HK-2 (cell line): ENCODE data around the gene PDE1C.

Source experiments
- DNase-seq: peaks from one replicate; pipeline ENCODE4 v3.0.0-alpha.2; 2018; ENCODE audit not compliant: unreplicated experiment

Gene PDE1C

DNA sequence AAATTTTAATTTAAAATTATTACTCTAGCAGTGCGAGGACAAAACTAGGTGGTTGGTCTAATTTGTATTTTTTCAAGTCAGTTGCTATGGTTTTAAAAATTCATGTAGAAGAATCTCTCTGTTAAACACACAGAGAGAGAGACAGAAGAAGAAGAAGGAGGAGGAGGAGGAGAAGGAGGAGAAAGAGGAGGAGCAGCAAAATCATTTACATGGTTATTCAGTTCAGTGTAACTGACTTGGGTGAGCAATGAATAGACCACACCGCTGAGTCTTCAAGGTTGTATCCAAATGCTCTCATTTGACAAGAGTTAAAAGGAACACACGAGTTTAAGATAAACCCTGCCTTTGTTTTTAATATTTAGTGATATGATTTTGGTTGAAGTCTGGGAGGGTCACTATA, 131.1 kb downstream of the PDE1C start:
- DNase-seq: no peak

DNA sequence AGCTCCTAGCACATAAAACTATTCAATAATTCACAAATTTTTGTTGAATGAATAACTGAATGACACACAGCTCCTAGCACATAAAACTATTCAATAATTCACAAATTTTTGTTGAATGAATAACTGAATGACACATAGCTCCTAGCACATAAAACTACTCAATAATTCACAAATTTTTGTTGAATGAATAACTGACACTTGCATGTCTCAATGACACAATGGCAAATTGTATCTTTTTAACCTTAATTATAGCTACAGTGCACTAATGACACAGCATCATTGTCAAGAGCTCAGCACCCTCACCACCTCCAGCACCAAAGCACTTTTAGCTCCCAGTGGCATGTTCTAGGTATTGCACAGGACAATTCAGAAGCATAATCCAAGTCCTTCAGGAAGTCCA, 131.6 kb downstream of the PDE1C start:
- DNase-seq: no peak

DNA sequence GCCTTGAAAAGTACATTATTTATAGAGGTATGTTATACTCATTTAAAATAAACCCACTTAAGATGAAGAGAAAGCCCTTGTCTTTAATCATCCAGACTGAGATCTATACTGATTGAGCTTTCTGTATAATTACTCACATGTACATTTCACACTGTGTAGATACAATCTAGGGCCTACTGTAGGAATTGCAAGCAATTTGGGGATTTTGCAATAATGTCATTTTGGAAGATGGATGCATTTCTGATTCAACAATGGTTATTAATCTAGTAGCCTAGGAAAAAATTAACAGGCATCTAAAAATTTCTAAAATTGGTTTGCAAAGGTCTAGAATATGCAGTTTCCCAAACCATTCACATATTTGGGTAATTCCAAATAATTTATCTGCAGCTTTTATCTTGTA, 132.2 kb downstream of the PDE1C start:
- no peak for DNase-seq

DNA sequence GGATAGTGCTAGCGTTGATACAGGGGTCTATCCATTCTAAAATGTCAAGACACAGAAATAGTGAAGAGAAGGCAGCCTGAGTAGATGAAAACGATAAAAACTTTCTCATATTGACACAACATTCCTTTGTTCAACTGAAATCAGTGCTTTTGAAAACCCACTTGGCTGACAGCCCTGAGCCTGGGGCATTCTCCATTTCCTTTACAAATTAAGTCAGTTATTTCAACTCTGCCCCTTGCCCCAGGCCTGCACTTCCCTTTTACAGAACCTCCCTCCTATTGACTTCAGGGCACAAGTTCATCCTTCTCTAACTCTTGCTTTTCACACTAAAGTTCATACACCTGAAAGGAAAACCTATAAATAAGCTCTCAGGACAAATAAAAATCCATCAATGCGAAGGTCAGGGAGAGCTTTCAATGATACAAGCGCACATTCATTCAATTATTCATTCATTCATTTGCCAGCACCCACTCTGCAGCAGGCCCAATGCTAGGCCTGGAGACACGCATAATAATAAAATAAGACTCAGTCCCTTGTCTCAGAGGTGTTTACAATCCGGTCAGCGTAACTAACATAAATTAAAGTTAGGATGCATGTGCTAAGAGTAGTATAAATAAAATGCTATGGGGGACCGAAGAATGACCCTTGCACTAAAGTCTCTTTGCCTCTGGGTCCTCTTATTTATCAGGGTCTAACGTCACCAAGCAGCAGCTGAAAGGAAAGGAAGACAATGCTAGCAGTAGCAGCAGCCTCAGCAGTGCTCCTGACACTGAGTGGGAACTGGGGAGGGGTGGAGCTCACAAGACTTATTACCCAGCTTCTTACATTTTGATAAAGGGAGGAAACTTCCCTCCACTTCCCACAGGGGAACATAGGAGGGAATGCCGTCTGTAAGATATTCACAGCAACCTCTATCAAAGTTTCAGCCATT, 134.8 kb downstream of the PDE1C start:
- DNase-seq: no peak

DNA sequence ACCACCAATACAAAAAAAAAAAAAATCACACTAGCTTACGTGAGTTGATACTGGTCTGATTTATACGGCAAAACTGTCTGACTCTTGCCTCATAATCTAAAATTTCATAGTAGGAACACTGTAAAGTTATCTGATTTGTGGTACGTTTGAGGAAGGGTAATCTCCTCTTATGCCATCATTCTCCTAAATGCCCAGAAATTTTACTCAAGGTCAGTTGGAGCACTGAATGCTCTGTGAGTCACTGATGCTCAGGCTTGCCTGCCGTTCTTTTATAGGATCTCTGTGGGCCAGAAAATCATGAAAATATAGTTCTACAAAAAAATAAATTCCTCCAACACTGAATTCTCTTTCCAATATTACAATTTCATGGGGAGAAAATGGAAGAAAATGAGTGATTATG, 135.7 kb downstream of the PDE1C start:
- no peak for DNase-seq

DNA sequence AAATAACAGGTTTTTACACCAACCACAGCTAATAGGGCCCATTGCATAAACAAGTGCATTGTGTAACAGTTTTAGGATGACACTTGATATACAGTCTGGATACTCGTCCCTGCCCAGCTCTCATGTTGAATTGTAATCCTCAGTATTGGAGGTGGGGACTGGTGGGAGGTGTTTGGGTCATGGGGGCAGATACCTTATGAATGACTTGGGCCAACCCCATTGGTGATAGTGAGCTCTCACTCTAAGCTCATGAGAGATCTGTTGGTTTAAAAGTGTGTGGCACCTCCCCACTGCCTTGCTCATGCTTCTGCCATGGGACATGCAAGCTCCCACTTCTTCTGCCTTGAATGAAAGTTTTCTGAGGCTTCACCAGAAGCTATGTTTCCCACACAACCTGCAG, 136.7 kb downstream of the PDE1C start:
- DNase-seq: no peak

DNA sequence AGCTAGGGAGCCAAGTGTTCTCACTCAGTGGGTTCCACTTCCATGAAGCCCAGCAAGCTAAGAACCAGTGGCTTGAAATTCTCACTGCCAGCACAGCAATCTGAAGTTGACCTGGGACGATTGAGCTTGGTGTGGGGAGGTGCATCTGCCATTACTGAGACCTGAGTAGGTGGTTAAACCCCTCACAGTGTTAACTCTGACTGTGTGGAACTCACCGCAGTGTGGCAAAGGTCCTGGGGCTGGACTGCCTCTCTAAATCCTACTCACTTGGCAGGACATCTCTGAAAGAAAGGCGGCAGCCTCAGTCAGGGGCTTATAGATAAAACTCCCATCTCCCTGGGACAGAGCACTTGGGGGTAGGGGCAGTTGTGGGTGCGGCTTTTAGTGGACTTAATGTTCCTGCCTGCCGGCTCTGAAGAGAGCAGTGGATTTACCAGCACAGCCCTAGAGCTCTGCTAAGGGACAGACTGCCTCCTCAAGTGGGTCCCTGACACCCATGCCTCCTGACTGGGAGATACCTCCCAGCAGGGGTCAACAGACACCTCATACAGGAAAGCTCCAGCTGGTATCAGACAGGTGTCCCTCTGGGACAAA, 143.1 kb downstream of the PDE1C start:
- DNase-seq: no peak

DNA sequence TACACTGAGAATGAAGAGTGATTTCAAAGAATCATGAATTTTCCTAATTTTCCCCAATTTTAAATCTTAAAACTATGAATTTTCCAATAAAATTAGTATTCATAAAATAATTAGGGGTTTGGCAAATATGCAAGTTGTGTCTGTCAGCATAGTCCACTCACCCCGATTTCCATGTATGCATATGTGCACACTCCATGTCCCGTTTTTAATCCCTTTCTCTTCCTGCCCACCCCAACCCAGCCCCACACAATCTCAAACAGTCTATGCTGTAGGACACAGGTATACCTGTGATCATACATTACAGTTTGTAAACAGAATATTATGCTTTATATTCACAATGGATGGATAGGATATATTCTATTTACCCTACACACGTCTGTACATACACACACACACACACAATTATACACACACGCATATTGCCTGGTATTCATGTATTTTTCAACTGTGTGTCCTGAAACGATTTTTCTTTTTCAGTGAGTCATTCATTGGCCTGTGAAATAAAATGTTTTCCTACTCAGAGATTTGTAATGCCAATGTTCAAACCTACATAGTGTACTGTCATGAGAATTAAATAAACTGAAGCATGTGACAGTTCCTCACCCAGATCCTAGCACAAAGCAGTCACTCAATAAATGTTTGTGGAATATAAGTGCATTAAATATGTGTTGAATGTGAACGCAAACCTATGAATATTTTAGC, 144.3 kb downstream of the PDE1C start:
- no peak for DNase-seq

DNA sequence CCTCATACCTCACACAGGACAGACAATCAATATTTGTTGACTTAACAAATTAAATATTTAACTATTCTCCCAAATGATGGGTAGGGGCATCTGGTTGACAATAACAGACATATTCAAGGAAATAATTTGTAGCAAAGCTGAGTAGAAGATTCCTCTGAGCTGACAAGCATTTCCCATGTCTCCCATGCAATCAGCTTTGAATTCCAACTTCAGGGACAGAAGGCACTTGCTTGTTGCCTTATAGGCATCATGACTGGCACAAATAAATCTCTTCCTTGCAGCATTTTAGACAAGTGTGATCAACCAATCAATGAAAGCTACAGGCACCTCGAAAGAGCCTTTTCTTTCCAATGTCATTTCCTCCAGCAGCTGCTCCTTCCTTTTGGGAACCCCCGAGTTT, 146.0 kb downstream of the PDE1C start:
- DNase-seq: no peak

DNA sequence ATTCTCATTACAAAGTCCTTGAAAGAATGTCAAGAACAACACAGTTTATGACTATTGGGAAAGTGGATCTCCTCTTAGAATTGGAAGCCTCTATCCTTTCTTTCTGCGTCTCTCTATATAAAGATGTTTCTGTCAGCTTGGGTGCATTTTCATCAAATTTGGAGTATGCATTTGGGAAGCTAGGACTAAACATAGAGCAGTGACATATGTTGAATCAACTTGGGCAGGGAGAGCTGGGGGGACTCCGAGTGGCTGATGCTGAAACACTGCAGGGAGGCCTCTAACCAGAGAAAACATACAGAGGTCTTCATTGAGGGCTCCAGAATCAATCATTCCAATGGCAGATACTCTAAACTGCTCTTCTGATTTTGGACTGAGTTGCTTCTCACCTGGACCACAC, 147.4 kb downstream of the PDE1C start:
- no peak for DNase-seq

DNA sequence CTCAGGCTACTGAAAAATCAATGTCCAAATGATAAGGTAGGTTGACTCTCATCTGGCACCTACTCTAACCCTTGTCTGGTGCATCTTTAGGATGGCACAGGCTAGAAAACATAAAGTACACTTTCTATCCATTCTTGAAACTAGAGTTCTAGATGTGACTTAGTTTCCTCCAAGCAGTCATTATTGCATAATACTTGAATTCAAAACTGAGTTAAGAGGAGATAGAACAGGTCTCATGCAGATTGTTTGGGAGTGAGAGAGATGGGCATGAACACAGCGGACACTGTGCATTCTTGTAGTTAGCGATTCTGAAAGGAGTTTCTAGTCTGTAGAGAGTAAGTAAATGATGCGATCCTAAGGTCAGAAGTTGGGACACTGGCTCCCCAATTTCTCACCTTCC, 149.2 kb downstream of the PDE1C start:
- DNase-seq: no peak

DNA sequence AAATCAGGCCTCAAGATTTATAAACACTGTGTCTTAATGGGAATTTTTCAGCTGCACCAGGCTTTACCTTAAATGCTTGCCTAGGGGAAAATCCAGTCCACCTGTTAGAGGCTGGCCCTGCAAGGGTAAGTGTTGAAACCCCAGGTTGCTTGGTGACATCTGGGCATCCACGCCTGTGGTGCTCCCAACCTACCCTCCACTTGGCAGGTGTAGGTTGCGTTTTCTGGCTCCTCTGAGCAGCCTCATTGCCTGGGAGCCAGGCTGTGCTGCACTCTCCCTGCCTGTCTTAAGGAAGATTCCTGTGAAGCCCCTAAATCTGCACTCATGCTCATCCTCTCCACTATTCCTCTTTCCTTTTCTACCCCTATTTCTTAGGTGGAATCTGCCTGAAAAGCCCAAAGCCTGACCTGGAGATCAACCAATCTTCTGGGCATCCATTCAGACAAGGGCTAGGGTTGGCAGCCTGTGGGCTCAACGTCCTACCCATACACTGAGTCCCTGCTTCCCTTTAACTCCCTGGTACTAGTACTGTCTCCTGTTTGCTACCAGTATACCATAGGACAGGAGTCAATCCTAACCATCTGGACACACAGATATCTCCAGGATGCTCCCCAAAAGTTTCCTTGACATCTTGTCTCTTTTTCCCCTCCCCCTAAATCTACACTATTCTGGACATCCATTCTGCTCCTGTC, 150.4 kb downstream of the PDE1C start:
- DNase-seq: no peak

DNA sequence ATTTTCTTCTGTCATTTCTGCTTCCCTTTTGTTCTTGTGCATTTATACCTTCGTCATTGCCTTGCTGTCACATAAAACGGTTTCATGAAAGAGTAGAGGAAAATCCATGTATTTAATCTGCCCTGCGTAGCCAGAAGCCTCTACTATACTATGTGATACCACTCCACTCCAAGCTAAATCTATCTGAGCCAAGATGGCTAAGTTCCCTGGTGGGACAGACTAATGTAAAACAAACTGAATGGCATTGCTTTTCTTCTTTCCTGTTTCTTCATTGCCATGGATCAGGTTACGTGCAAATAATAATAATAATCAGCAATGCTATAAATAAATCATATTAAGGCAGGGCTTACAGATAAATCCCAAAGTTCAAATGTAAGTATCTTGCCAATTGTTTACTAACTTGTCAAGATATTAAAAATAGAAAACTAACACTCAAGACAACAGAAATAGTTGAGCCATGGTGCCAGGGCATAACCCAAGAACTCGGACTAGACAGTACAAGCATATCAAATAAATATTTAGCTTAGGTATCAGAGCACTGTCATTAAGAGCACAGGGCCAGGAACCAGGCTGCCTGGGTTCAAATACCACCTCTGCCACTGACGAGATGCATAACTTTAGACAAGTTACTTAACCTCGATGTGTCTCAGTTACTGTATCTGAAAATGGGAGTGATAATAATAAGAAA, 151.4 kb downstream of the PDE1C start:
- DNase-seq: no peak

DNA sequence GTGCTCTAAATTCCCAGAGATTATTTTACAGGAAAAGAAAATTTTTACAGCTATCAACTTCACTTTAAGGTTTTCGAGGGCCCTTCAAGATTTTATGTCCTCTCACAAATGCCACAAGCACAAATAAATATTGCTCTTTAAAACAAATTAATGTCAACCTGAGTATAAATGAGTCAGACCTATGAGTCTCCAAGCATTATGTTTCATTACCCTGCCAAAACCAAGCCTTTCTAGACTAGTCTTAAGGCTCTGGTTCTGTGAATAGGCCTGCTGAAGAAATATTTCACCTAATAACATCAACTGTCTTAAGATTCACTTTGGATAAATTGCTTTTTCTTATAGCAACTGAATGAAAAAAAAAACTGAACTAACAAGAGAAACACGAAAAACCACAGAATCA, 153.0 kb downstream of the PDE1C start:
- no peak for DNase-seq

DNA sequence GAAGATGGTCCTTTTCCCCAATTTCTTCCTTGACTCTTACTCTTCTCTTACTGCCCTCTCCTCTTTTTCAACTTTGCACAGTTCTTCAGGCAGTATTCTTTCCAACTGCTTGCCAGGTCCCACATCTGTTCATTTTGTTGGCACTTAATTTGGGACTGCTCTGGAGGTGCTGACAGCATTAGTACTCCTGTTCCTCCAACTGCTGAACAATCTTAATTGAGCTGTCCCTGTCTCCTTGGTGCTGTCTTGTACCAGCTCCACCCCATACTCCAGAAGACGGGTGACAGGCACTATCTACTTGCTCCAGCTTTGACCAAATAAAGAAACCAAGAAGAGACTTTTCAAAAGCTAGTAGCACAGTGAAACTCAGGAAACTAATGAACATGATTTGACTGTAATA, 160.0 kb downstream of the PDE1C start:
- DNase-seq: no peak

DNA sequence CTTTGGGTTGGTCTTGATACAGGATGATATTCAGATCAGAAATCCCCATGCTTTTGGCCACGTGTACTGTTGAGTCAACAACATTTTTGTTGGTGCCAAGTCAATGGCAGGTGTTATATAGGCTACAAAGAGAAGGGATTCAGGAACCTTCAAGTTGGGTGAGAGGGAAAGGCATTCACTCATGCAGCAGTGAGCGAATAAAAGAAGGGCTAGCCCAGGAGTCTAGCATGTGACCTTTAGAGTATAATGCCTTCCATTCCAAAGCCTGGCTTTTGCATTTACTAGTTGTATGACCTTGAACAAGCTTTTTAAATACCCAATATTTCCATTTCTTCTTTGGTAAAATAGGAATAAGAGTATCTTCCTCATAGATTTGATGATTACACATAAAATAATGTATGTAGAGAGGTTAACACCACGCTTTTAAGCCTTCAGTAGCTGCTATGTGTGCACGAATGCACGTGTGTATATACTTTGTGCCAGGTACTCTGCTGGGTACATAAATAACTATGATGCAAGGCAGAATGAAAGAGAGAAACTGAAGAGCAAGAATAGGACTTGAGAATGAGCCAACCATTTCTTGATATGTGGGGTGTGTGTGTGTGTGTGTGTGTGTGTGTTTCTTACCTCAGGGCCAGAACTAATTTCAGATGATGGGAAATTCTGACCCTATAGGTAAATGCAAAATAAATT, 163.6 kb downstream of the PDE1C start:
- DNase-seq: no peak

DNA sequence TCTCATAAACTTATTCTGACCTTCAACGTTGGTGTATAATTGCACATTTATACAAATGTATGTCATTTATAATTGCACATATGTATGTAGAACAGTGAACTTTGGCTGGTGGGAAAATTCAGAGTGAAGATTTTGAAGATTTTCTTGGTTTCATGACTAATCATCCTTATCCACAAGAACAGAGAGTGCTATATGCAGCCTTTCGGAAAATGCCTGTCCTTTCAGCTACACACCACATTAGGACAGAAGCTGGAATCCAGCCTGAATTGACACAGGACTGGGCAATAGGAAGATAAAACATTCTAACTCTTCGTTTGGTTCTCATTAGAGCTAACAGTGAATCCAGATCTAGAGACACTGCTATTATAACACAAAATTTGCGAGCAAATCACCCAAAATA, 166.2 kb downstream of the PDE1C start:
- no peak for DNase-seq

DNA sequence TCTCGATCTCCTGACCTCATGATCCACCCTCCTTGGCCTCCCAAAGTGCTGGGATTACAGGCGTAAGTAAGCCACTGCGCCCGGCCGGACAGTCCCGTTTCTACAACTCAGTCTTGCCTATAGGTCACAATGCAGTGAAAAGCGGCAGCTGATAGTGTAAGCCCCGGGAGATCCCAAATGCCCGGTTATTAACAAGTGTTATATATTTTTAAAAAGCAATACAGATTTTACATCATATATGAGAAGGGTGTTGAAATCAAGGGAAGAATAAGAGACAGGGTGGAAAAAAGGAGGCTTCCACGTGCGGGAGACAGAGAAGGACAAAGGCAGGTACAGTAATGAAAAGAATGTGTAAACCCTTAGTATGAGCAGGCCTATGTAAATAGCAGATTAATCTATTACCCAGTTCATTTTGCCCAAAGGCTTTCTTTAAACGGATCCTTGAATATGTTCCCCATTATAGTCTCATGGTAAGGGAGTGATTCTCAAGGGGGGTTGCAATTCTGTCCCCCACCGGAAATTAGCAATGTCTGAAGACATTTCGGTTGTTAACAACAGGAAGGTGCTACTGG, 170.8 kb downstream of the PDE1C start:
- DNase-seq: no peak

DNA sequence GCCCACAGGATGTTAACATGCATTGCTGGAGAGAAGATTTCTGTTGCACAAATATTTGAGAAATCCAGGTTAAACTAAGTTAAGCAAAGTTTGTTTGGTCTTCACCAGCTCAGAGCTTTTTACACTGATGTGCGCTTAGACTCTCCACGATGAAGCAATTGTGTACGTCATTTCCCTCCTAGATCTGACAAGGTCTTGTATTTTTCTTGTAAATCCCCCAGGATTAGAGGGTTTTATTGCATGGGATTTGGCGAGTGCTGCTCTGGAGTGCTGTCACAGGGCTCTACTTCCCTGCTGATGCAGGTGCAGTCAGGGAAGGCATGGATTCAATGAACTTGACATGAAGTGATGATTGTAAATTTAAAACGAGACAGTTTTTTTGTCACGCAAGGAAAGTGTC, 173.3 kb downstream of the PDE1C start:
- no peak for DNase-seq

DNA sequence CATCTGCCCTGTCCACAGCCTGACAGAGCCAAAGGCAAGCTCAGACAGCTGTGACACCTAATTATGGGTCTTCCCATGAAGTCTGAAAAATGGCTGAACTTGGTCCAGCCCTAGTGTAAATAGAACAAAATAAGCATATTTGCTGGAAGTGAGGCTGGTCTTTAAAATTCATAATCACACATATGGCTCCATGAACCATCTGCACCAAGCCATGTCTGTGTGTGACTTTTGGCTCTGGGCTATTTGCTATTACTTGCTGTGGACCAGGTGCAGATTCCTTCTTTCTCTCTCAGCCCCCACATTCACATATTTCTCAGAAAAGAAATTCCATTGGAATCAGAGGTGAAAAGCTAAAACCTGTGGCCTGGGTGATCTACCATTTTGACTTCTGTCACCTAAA, 175.9 kb downstream of the PDE1C start:
- no peak for DNase-seq

DNA sequence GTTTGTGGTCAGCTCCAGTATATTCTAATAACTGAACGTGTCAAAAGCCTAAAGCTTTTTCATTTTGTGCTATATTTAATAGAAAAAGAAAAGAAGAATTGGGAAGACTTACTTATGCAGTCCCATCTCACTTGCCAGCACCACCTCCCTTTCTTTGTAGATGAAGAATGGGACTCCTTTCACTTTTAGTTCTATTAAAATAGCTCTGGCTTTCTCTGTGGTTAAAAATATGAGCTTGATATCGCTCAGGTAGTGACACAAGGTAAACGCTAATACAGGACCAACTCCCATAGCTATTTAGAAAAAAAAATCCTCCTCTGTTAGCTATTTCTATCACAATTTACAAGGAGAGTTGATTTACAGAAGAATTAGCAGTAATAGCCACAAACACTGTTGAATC, 176.8 kb downstream of the PDE1C start:
- DNase-seq: no peak
